NB4 (cell line): ENCODE data around the gene PSD.

Experiments used
- CTCF ChIP-seq: IDR thresholded peaks from one replicate; pipeline ENCODE4 v1.5.1; 2012; ENCODE audit warnings: low read depth, low read length
- MAX ChIP-seq: IDR thresholded peaks from 2 replicates; pipeline ENCODE4 v1.6.1; 2011; ENCODE audit warnings: low read depth, low read length

- TF ChIP-seq CTCF = no peak
- no peak for TF ChIP-seq MAX
These were observed 8.8 kb downstream of the PSD start for GRCh38 chr10:102409604-102410428.
